A673 (cell line): ENCODE results near the gene CHST9.

Experiments
- EZH2 ChIP-seq: fragments of 200-600 bp; sonication (generic); IDR thresholded peaks from 2 replicates; pipeline ENCODE4 v1.6.1; 2017; ENCODE audit warnings: borderline replicate concordance, low read depth, mild to moderate bottlenecking, mixed read lengths, antibody characterized with exemption, low read length; ENCODE audit not compliant: poor library complexity, severe bottlenecking
- TF ChIP-seq, protein P1 (sequence below): fragments of 300-800, 200-600 bp; sonication (generic); conservative IDR thresholded peaks from 2 replicates; pipeline ENCODE4 v1.5.1; 2017; ENCODE audit warnings: low read depth, mild to moderate bottlenecking, antibody characterized with exemption, low read length, moderate library complexity, mixed read lengths

GRCh38 chr18:26981360-26982082 lies 203.6 kb downstream of the CHST9 start:
- TF ChIP-seq, protein P1, sequence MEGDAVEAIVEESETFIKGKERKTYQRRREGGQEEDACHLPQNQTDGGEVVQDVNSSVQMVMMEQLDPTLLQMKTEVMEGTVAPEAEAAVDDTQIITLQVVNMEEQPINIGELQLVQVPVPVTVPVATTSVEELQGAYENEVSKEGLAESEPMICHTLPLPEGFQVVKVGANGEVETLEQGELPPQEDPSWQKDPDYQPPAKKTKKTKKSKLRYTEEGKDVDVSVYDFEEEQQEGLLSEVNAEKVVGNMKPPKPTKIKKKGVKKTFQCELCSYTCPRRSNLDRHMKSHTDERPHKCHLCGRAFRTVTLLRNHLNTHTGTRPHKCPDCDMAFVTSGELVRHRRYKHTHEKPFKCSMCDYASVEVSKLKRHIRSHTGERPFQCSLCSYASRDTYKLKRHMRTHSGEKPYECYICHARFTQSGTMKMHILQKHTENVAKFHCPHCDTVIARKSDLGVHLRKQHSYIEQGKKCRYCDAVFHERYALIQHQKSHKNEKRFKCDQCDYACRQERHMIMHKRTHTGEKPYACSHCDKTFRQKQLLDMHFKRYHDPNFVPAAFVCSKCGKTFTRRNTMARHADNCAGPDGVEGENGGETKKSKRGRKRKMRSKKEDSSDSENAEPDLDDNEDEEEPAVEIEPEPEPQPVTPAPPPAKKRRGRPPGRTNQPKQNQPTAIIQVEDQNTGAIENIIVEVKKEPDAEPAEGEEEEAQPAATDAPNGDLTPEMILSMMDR = no peak
- no peak for TF ChIP-seq EZH2
